Skin of body (tissue), 2 donors: Measurements from ENCODE around the gene TUBA1B. TPM values are rescaled to one million over a fixed set of nuclear protein-coding genes. Genes with fewer than 3 reads are reported as not detected.
"Not testable (repeated sequence)": the region's sequence is repeated elsewhere in the genome, so short reads cannot be mapped to it uniquely, and the experiment has no call there.

Experiments
- DNase-seq: peaks from one replicate; lab custom pipeline; 2025; lab: John Stamatoyannopoulos, UW
- total RNA-seq: library from RNA; depleted of rRNA; stranded (reverse); fragments of >200 nt; gene quantifications from one replicate; pipeline ENCODE4 v1.2.3, GENCODE V29; 2014

The TUBA1B gene
- 503 TPM for total RNA-seq

GRCh38 chr12:49131051-49131893, at the start of gene TUBA1B:
Gene TUBA1B, minus strand, starts transcription at chr12:49131395. Its CDS starts 95 bp downstream, at chr12:49131300.
- peak; percentile 94 for DNase-seq

GRCh38 chr12:49174218-49174617, 43.0 kb upstream of the TUBA1B start:
- no peak for DNase-seq

DNA sequence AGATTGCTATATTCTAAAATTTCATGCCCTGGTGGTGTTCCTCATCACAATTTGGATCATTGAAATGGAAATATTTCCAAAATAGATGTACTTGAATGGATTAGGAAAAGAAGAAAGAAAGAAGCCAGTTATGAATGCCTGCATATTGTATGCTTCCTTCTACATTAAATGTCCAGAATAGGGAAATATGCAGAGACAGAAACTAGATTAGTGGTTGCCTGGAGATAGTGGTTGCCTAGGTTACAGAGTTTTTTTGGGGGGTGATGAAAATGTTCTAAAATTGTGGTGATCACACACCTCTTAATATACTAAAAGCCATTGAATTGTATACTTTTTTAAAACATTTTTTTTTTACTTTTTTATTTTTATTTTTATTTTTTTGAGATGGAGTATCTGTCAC, 39.7 kb upstream of the TUBA1B start:
- no peak for DNase-seq

DNA sequence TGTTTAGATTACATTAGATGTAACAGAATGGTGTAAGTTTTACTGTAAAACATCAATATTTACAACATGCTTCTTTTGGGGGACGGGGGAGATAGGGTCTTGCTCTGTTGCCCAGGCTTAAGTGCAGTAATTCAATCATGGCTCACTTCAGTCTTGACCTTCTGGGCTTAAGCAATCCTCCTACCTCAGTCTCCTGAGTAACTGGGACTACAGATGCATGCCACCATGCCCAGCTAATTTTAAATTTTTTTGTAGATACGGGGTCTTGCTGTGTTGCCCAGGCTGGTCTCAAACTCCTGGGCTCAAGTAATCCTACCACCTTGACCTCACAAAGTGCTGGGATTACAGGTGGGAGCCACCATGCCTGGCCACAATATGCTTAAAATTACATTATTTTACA, 33.9 kb upstream of the TUBA1B start:
- no peak for DNase-seq

GRCh38 chr12:49161901-49162300, 30.7 kb upstream of the TUBA1B start:
- DNase-seq, result not testable (repeated sequence)

DNA sequence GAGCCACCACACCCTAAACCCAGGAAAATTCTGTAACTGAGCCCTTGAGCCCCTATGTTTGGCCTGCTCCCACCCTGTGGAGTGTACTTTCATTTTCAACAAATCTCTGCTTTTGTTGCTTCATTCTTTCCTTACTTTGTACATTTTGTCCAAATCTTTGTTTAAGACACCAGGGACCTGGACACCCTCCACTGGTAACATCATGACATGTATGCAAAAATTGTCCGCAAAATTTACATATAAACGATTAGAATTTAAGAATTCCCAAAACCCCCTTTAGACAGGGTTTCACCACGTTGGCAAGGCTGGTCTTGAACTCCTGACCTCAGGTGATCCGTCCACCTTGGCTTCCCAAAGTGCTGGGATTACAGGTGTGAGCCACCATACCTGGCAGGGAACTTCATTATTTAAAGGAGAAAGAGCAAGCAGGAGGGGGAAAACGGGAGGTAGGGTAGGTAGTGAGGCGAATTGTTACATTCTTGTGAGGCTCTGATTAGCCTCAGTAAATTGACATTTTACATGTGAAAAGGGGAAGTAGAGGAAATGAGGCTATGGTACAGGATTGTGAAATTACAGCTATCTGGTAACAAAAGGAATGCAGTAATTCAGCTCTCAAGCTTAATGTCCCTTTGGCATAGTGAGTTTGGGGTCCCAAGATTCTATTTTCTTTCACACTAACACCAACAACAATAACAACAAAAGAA, 30.0 kb upstream of the TUBA1B start:
- DNase-seq, result no peak

DNA sequence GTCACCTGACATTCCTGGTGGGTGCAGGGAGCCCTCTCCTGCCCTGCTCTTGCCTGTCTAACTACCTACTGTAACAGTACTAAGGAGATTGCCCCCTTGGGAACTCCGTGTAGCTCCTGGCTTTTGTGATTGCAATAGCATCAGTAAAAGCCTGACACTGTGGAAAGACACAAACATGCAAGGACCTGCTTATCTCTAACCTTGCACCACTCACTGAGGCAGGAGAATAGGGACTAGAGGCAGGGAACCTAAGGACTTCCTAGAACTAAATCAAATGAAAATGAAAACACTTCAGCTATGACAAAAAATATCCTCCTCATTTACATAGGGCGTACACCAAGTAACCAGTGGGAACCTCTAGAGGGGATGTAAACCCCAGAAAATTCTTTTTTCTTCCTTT, 29.2 kb upstream of the TUBA1B start:
- no peak for DNase-seq

DNA sequence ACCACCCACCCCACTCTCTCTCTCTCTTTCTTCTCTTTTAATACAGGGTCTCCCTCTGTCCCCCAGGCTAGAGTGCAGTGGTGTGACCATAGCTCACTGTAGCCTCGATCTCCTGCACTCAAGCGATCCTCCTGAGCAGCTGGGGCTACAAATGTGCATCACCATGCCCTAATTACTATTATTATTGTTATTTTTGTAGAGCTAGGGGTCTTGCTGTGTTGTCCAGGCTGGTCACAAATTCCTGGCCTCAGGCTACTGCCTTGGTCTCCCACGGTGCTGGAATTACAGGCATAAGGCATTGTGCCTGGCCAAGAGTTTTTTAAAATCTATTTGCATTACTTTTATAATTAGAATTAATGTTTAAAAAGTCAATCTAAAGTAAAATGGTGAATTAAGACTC, 23.0 kb upstream of the TUBA1B start:
- DNase-seq, result no peak

- DNase-seq, result no peak
These were observed 16.2 kb upstream of the TUBA1B start for GRCh38 chr12:49147384-49147783.

DNA sequence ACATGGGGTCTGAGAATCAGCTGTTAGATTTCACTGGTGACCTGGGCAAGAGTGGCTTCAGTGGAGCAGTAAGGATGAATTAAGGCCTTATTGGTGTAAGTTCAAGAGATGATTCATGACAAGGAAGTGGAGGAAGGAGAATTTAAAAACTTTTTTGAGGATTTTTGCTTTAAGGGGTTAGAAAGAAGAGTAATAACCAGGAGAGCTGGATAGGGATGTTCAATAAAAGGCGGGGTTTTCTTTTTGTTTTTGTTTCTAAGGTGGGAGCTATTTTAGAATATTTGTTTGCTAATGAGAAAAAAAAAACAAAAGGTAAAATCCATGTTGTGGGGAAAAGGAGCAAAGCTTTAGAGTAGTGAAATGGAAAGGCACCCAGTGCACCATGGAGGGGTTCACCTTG, 15.2 kb upstream of the TUBA1B start:
- DNase-seq, result no peak

DNA sequence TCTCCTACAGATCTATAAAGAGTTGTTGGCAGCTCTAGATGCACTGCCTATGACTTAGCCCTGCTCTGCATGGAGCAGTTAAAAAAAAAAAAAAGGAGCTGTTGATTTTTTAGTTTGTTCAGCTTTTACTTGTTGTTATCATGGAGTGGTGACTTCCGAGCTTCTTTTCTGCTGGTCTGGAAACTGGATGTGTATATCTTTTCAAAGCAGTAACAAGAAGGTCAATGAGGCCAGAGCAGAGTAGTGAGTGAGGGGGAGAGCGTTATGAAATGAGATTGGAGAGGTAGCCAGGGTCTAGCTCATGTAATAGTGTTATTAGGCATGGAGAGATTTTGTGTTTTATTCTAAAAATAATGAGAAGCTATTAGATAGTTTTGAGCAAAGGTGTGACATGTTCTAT, 13.2 kb upstream of the TUBA1B start:
- DNase-seq, result no peak

GRCh38 chr12:49138999-49139398, 7.8 kb upstream of the TUBA1B start:
- DNase-seq, result no peak

- DNase-seq, result no peak
These were observed 7.4 kb upstream of the TUBA1B start for GRCh38 chr12:49138587-49138986.

DNA sequence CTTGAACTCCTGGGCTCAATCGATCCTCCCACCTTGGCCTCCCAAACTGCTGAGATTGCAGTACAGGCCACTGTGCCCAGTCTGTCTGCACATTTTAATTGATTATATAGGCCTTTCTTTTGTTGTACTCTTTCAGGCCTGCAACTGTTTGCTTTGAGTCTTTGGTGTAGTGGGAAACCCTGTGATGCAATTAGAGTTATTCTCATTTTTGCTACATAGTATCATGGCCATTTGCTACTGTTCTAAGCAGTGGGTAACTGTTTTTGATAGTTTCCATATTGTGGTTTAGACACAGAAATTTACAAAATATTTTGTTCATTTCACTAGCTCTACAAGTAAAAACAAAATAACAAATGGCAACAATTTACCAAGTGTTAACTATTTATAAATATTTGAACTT, 6.3 kb upstream of the TUBA1B start:
- no peak for DNase-seq

DNA sequence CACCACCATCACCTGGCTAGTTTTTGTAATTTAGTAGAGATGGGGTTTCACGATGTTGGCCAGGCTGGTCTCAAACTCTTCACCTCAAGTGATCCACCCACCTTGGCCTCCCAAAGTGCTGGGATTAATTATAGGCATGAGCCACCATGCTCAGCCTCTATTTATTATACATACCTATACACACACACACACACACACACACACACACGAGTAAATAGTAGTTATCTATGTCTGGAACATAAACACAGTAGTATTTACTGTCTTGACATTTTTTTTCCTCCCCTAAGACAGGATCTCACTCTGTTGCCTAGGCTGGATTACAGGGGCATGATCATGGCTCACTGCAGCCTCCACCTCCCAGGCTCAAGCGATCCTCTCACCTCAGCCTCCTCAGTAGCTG, 5.8 kb upstream of the TUBA1B start:
- DNase-seq, result not testable (repeated sequence)

- no peak for DNase-seq
These were observed 2.4 kb upstream of the TUBA1B start for GRCh38 chr12:49133590-49133989.

DNA sequence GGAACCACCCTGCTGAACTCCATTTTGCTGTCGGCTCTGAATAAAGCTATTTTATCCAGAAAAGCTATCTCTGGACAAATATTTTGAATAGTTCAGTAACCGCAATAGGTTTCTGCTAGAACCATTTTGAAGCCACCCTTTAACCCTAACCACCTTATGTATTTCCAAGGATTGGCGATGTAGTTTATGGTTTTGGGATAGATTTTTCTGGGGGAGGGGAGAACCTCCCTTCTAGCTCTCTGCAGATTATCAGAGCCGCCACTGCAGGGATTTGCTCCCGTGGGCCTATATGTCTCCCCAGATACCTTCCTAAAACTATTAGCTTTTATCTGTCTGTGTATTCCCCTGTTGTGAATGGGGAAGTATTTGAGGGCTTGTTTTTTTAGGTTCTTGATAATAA, 1.8 kb upstream of the TUBA1B start:
- DNase-seq, result no peak

DNA sequence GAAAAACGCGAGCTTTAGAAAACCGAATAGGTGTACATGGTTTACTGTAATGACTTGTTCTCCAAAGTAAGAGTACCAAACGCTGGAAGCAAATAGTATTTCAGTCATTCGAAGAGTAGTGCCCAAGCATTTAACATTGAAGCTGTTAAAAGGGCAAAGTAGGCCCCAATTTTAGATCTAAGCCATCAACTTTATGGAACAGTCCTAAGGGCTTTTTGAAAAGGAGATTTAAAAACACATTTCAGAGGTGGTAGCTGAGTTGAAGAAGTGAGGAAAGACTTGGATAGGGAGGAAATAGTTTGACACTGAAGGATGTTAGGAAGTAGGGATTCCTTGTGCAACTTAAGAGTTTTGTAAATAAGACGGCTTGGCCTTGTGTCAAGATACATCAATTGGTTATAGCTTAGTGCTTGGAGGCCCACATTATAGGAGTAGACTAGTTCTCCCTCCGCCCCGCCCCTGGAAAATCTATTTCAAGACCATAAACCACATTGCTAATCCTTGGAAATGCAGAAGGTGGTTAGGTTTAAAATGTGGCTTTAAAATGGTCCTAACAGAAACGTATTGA, 783 bp upstream of the TUBA1B start:
- DNase-seq, result peak; percentile 24

DNA sequence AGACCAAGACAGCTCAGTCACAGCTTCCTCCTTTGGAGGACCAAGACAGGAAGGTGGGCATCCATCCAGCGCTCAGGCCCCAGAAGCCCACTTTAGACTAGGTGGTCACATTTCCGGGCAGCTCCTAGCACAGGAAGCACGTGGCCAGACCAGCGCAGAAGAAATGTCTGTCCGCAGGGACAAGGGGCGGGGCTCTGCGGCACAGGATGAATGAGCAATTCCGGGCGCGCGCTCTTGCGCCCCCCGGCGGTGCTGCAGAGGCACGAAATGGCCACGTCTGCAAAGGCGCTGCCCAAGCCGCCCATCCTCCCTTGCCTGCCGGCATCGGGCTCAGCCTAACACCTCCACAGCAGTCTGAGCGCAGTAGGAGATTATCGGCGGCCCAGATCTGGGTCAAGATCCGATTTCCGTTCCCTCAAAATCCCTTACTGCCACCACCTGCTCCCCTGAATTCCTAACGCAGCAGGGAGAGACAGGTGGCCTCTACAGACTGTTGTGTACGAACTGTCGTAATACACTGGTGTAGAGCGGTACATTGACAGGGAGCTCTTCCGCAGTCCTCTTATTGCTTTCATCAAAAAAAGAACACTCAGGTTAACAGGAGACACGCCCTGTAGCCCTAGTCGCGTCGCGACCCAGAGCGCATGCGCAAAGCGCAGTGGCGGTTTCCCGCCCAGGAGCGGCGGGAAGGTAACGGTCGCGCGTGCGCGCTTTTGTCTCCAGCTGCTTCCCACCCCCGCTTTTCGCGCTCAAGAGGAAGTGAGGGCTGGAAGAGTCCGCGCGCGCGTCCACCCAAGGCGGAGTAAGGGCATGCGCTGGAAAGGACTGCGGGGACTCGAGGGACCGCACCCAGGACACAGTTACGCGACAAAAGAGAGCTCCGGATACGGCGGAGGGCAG, 794 bp downstream of the TUBA1B start:
- DNase-seq, result peak; percentile 90

GRCh38 chr12:49129332-49130150, 1.7 kb downstream of the TUBA1B start:
- no peak for DNase-seq

GRCh38 chr12:49127971-49128370, 3.2 kb downstream of the TUBA1B start:
- not testable (repeated sequence) for DNase-seq
